HCT116 (cell line): ENCODE measurements around the gene CHTF18. TPM values are rescaled to one million over a fixed set of nuclear protein-coding genes. Genes with fewer than 3 reads are reported as not detected.

Experiments used
- ATAC-seq: fragments of 200-7000 bp; cut with Tn5 transposase; 2 replicates; pipeline ENCODE4 v1.9.1; 2020; ENCODE audit warnings: mild to moderate bottlenecking, moderate library complexity
- BruUV-seq: library from RNA; stranded (reverse); fragments of 400-500 nt; replicated peaks from 2 replicates; lab custom pipeline; 2021; lab: Mats Ljungman, UMichigan
- CTCF ChIA-PET: fragments of 300-600 bp; sonication (Branson Sonifier 250); formaldehyde crosslinking; loops from one replicate; lab custom pipeline; 2021; ENCODE audit warnings: antibody characterized with exemption; lab: Charles Lee
- POLR2A ChIA-PET: fragments of 300-600, 350-600 bp; sonication (Branson Sonifier 250); formaldehyde crosslinking; loops from one replicate; lab custom pipeline; 2021; ENCODE audit warnings: antibody characterized with exemption; lab: Charles Lee
- RAD21 ChIA-PET, 2 experiments: fragments of 300-600 bp; sonication (Branson Sonifier 250); formaldehyde crosslinking; loops; one replicate each; lab custom pipeline; 2023; ENCODE audit warnings: low total read pairs in 2 of 2; ENCODE audit not compliant: uncharacterized antibody in 2 of 2, unreplicated experiment in 2 of 2, low non-redundant PET in 1 of 2; lab: Charles Lee
- DNase-seq: peaks from one replicate; pipeline ENCODE4 v3.0.0-alpha.2; 2010; ENCODE audit warnings: low read depth, low spot score
- H2AFZ ChIP-seq: fragments of 200-600 bp; shearing (Covaris generic), sonication (generic); 2 replicates; pipeline ENCODE4 v1.6.1; 2017; ENCODE audit warnings: low read depth, mixed run types, mixed read lengths, antibody characterized with exemption, low read length; ENCODE audit not compliant: poor library complexity, severe bottlenecking
- H3K27ac ChIP-seq: 2 replicates; pipeline ENCODE4 v1.5.1; 2012; ENCODE audit warnings: low read depth, low read length
- H3K27me3 ChIP-seq: fragments of 200-600 bp; sonication (generic); 2 replicates; pipeline ENCODE4 v1.6.1; 2016; ENCODE audit warnings: mixed run types, low read length, mixed read lengths; ENCODE audit not compliant: insufficient read depth
- H3K36me3 ChIP-seq, 2 experiments: fragments of 200-500 bp in 1 of 2; fragments of 200-600 bp in 1 of 2; sonication (Bioruptor generic) in 1 of 2; sonication (generic) in 1 of 2; 2 replicates each; pipeline versions ENCODE4 v1.5.1 to v1.6.1; 2014 to 2016; ENCODE audit warnings: low read length in 2 of 2, inconsistent platforms in 1 of 2, mixed read lengths in 1 of 2, mixed run types in 1 of 2; ENCODE audit not compliant: insufficient read depth in 2 of 2, control insufficient read depth in 1 of 2
- H3K4me1 ChIP-seq, 2 experiments: fragments of 200-600 bp in 1 of 2; sonication (generic) in 1 of 2; 2 replicates each; pipeline versions ENCODE4 v1.5.1 to v1.6.1; 2012 to 2017; ENCODE audit warnings: low read length in 2 of 2, inconsistent platforms in 1 of 2, mild to moderate bottlenecking in 1 of 2, mixed read lengths in 1 of 2, mixed run types in 1 of 2, moderate library complexity in 1 of 2; ENCODE audit not compliant: insufficient read depth in 2 of 2, control insufficient read depth in 1 of 2
- H3K4me2 ChIP-seq: fragments of 200-600 bp; sonication (generic); 2 replicates; pipeline ENCODE4 v1.6.1; 2017; ENCODE audit warnings: mixed run types, low read length, mixed read lengths
- H3K4me3 ChIP-seq, 2 experiments: fragments of 200-600 bp in 1 of 2; sonication (generic) in 1 of 2; replicated peaks in 1 of 2; 2 replicates each; pipeline ENCODE4 v1.5.1; 2011 to 2016; ENCODE audit warnings: low read length in 2 of 2, control low read depth in 1 of 2, low read depth in 1 of 2, mild to moderate bottlenecking in 1 of 2, mixed read lengths in 1 of 2, mixed run types in 1 of 2
- H3K79me2 ChIP-seq: fragments of 200-600 bp; sonication (generic); 2 replicates; pipeline ENCODE4 v1.6.1; 2017; ENCODE audit warnings: mild to moderate bottlenecking, mixed run types, low read length, moderate library complexity, mixed read lengths; ENCODE audit not compliant: insufficient read depth
- H3K9ac ChIP-seq: fragments of 200-600 bp; sonication (generic); 2 replicates; pipeline ENCODE4 v1.6.1; 2016; ENCODE audit warnings: low read length, mixed read lengths
- H3K9me2 ChIP-seq: fragments of 200-600 bp; sonication (generic), shearing (Covaris generic); 2 replicates; pipeline ENCODE4 v1.6.1; 2017; ENCODE audit warnings: mixed run types, mild to moderate bottlenecking, moderate library complexity; ENCODE audit not compliant: insufficient read depth
- H3K9me3 ChIP-seq, 2 experiments: fragments of 200-500 bp in 1 of 2; fragments of 200-600 bp in 1 of 2; sonication (Bioruptor generic) in 1 of 2; sonication (generic) in 1 of 2; 2 replicates each; pipeline ENCODE4 v1.6.1; 2014 to 2017; ENCODE audit warnings: low read length in 2 of 2, mixed read lengths in 2 of 2, inconsistent platforms in 1 of 2, low read depth in 1 of 2, mild to moderate bottlenecking in 1 of 2, mixed run types in 1 of 2, moderate library complexity in 1 of 2; ENCODE audit not compliant: control insufficient read depth in 1 of 2, insufficient read depth in 1 of 2
- H4K20me1 ChIP-seq: fragments of 200-600 bp; sonication (generic), shearing (Covaris generic); 2 replicates; pipeline ENCODE4 v1.6.1; 2017; ENCODE audit warnings: mixed run types, mild to moderate bottlenecking, moderate library complexity; ENCODE audit not compliant: insufficient read depth
- CBX3 ChIP-seq: IDR thresholded peaks from 2 replicates; pipeline ENCODE4 v1.6.1; 2012; ENCODE audit warnings: low read depth
- CTCF ChIP-seq, 3 experiments: fragments of 200-600 bp in 1 of 3; sonication (generic) in 1 of 3; IDR thresholded peaks in 2 of 3; conservative IDR thresholded peaks in 1 of 3; 2 replicates each; pipeline ENCODE4 v1.5.1; 2012 to 2017; ENCODE audit warnings: low read depth in 2 of 3, low read length in 2 of 3, antibody characterized with exemption in 1 of 3, borderline replicate concordance in 1 of 3, control low read depth in 1 of 3, mild to moderate bottlenecking in 1 of 3, mixed read lengths in 1 of 3, mixed run types in 1 of 3, moderate library complexity in 1 of 3; ENCODE audit not compliant: insufficient read depth in 1 of 3
- EGR1 ChIP-seq: IDR thresholded peaks from 2 replicates; pipeline ENCODE4 v1.6.1; 2012; ENCODE audit warnings: low read depth
- ELF1 ChIP-seq: IDR thresholded peaks from 2 replicates; pipeline ENCODE4 v1.6.1; 2012; ENCODE audit warnings: low read depth, borderline replicate concordance
- EZH2phosphoT487 ChIP-seq: fragments of 200-600 bp; IDR thresholded peaks from 2 replicates; pipeline ENCODE4 v1.6.1; 2018; ENCODE audit warnings: antibody characterized with exemption, borderline replicate concordance
- FOSL1 ChIP-seq: IDR thresholded peaks from 2 replicates; pipeline ENCODE4 v1.6.1; 2012; ENCODE audit warnings: low read depth
- MAX ChIP-seq: IDR thresholded peaks from 2 replicates; pipeline ENCODE4 v1.6.1; 2012
- POLR2A ChIP-seq: IDR thresholded peaks from 2 replicates; pipeline ENCODE4 v1.7.0; 2011; ENCODE audit warnings: borderline replicate concordance; ENCODE audit not compliant: insufficient read depth, insufficient read length; ENCODE audit errors: extremely low read depth
- POLR2AphosphoS5 ChIP-seq: IDR thresholded peaks from 2 replicates; pipeline ENCODE4 v1.6.1; 2011; ENCODE audit warnings: mild to moderate bottlenecking, low read depth, low read length, moderate library complexity
- RAD21 ChIP-seq: IDR thresholded peaks from 2 replicates; pipeline ENCODE4 v1.6.1; 2012; ENCODE audit warnings: low read depth, mild to moderate bottlenecking
- SP1 ChIP-seq: IDR thresholded peaks from 2 replicates; pipeline ENCODE4 v1.6.1; 2012; ENCODE audit warnings: low read depth
- SRF ChIP-seq: IDR thresholded peaks from 2 replicates; pipeline ENCODE4 v1.6.1; 2012; ENCODE audit warnings: low read depth
- YY1 ChIP-seq: IDR thresholded peaks from 2 replicates; pipeline ENCODE4 v1.6.1; 2011; ENCODE audit warnings: low read length, low read depth, moderate library complexity, mild to moderate bottlenecking; ENCODE audit not compliant: insufficient replicate concordance; ENCODE audit errors: extremely low read depth
- ZBTB33 ChIP-seq: IDR thresholded peaks from 2 replicates; pipeline ENCODE4 v1.6.1; 2011; ENCODE audit warnings: mild to moderate bottlenecking, low read length, moderate library complexity; ENCODE audit not compliant: insufficient replicate concordance; ENCODE audit errors: extremely low read depth
- ZNF274 ChIP-seq: fragments of 200-500 bp; sonication (Bioruptor generic); IDR thresholded peaks from 2 replicates; pipeline ENCODE4 v1.6.1; 2014; ENCODE audit warnings: mild to moderate bottlenecking, low read depth, low read length, inconsistent platforms
- intact Hi-C: fragments of 100-400 bp; cut with micrococcal nuclease; formaldehyde crosslinking; loops from 2 replicates; pipeline ENCODE4 v1.10.0; 2022
- total RNA-seq: library from RNA; stranded (reverse); gene quantifications from one replicate; pipeline ENCODE4 v1.2.1, GENCODE V29; 2021; ENCODE audit not compliant: unreplicated experiment

CHTF18 gene
- total RNA-seq, 1 experiment from 2014 or later: 145 TPM

GRCh38 chr16:794853-795466 lies 6.5 kb downstream of the CHTF18 start (continued):
- TF ChIP-seq POLR2A (no peak), FOSL1 (no peak), ZBTB33 (no peak), MAX (no peak), ELF1 (no peak), SP1 (no peak), CBX3 (no peak)
- TF ChIP-seq, all 23 proteins: peak for 0

- Histone ChIP-seq H3K27ac (peak overlapping the region; percentile 53), H3K9ac (peak overlapping the region; percentile 50), H3K4me1 (peaks cover 17 to 44% of the 10 kb centered on the region in 2 experiments), H2AFZ (no peak overlapping the region), H3K9me2 (no peaks in the 10 kb centered on the region), H3K4me2 (peak overlapping the region; percentile 68), H3K36me3 (peaks cover 0 to 12% of the 10 kb centered on the region in 2 experiments; a peak in 3 of 4 replicates), H3K79me2 (peaks cover 12% of the 10 kb centered on the region), H3K9me3 (no peaks in the 10 kb centered on the region), H4K20me1 (no peaks in the 10 kb centered on the region), H3K4me3 (peak overlapping the region in 1 of 2 experiments; percentile 32; a peak in 2 of 4 replicates), H3K27me3 (no peaks in the 10 kb centered on the region)
- POLR2A ChIA-PET: interaction anchor here (1.0 kb wide), 1 partner anchor 11 kb away, joined by 3 read pairs; no protein-coding TSS in a partner anchor
- DNase-seq (peak; percentile 58), ATAC-seq (peak; percentile 43)
- intact Hi-C loops: no loop called here
- CTCF ChIA-PET: interaction anchor here (0.6 to 2.0 kb wide), 3 partner anchors 83 to 310 kb away, joined by 3 to 9 read pairs (median 3); no protein-coding TSS in a partner anchor
- RAD21 ChIA-PET: no interaction called here
- no TSS peak for BruUV-seq
- peak; percentile 67 for TF ChIP-seq POLR2AphosphoS5
- no peak for TF ChIP-seq CBX3
- TF ChIP-seq ZNF274: no peak
- no peak for TF ChIP-seq SRF
- TF ChIP-seq ZBTB33: no peak
- peak; percentile 80; the same call in 1 of the 2 replicates for TF ChIP-seq SP1
- TF ChIP-seq EZH2phosphoT487: no peak
- no peak for TF ChIP-seq EGR1
- no peak for TF ChIP-seq YY1
- peak; percentile 86 for TF ChIP-seq MAX
- TF ChIP-seq ELF1: no peak
- TF ChIP-seq FOSL1: no peak
- TF ChIP-seq CTCF (IDR thresholded peaks at IDR 0.05 in 2 of 3, conservative IDR thresholded peaks at IDR 0.05 in 1 of 3; ENCODE audit: borderline replicate concordance in 1 of 3, insufficient read depth in 1 of 3, low read depth in 2 of 3, low read length in 2 of 3): no peak
- no peak for TF ChIP-seq RAD21
Measured at GRCh38 chr16:795580-796229, 7.3 kb downstream of the CHTF18 start.
